Stimulated activated CD4-positive, alpha-beta T cell treated with anti-CD3 and anti-CD28 coated beads, Interleukin-4, amount 100 ng/mL, for 1 hour (primary cell): ENCODE results near the gene MICB.

Experiments used
- DNase-seq: peaks from one replicate; pipeline ENCODE4 v3.0.0-alpha.2; 2020

Gene MICB

DNA sequence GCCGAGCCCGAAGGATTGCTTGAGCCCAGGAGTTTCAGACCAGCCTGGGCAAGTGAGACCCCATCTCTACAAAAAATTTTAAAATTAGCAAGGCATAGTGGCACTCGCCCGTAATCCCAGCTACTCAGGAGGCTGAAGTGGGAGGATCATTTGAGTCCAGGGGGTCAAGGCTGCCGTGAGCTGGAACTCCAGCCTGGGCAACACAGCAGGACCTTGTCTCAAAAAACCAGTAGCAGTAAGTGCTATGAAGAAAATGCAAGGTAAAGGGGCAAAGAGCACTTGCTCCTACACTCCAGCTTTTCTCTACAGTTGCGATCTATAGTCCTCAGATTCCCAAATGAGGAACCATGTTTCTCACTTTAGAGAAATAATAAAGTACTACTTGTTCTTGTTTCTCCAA is 45.7 kb downstream of the MICB start:
- DNase-seq: no peak

DNA sequence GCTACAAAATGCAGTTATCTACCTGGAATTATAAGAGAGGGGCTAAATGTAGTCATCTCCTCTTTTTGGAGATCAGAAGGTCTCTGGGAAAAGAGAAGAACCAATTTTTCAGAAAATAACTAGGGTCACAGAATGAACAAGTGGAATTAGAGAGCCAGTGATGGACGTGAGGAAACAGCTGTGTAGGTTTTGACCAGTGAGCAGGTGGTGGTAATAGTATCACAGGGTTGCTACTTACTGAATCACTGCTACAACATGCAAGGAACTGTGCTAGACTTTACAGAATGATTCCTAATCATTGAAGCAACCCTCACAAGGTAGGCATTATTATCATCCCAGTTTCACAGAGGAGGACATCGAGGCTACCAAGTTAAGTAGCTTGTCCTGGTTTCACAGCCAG is 46.7 kb downstream of the MICB start:
- no peak for DNase-seq

DNA sequence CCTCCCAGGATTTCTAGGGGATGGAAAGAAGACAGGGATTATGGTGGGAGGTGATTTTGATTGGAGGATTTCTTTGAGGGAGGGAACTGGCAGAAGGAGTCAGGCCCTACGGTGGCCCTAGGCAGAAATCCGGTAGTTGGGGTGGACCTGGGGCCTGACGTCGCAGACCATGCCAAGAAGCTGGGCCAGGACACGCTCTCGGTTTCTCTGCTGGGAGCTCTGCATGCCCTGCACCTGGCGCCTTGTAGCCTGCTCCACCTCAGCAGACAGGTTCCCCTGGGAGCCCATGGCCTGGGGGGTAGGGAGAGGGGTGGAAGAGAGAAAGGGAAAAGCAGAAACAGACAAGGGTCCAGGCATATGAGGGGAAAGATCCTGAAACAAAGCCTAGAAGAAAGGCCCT is 47.3 kb downstream of the MICB start:
- no peak for DNase-seq

DNA sequence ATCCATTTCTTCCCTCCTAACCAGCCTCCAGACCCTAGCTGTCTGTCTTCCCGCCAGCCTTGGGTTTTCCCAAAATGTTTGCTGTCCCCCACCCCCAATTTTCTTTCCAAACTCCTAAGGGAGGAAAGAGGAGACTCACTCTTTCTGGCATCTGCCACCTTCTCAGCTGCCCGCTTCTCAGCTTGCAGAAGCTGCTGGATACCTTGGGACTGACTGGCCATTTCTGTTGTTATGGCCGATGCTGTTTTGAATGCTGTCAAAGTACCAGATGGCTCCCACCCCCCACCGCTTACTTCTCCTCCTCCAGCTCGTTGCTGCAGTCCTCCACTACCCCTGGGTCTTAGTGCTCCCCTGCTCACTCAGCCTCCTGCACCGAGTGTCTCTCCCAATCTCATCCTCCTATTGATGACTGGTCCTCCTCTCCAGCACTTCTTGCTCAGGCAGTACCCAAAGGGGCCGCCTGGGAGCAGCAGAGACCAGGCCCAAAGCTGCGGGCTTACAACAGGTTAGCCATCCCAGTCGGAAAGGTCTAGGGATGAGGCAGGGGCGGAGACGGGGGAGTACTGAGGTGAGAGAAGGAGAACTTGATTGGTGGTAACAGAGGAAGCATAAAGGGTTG is 48.5 kb downstream of the MICB start, which contains the start of gene ATP6V1G2:
TSS of gene ATP6V1G2 (minus strand) at position 270 of the 619 bp plus-strand sequence. CDS start at position 221, 49 bp downstream.
- DNase-seq: peak; percentile 87

DNA sequence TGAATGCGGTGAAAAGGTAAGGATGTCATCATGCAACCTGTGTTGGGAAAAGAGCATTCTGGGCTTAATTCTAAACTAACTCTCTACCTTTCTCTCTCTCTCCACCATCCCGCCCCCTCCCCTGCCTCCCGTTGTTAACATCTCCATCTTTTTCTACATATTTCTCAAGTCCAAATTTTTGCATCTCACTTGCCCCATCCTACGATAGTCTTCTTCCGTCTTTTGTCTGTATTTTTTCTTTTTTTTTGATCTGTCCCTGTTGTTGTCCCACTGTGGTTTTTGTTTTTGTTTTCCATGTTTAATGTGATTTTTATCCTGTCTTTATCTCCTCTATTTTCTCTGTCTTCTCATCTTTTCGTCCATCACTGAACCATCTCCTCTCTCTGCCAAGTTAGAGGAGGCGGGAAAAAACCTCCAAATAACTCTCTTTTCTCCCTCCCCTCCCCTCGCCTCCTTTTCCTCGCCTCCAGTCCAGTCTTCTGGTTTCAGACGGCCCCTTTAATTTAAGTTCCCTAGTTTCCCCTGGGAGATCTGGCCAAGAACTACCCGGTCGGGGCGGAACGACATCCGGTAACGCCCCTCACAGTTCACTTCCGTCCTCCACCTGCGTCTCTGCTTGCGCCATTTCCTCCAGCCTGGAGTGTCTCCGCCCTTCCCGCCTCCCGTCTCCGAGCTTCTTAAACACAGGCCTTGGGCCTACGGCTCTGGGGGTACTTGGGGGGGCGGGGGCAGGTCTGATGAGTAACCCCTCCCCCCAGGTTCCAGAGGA is 49.2 kb downstream of the MICB start, which contains the start of gene NFKBIL1:
TSS of gene NFKBIL1 (plus strand) at position 651 of the 769 bp plus-strand sequence. CDS start at position 738, 87 bp downstream.
- DNase-seq: peak; percentile 88

DNA sequence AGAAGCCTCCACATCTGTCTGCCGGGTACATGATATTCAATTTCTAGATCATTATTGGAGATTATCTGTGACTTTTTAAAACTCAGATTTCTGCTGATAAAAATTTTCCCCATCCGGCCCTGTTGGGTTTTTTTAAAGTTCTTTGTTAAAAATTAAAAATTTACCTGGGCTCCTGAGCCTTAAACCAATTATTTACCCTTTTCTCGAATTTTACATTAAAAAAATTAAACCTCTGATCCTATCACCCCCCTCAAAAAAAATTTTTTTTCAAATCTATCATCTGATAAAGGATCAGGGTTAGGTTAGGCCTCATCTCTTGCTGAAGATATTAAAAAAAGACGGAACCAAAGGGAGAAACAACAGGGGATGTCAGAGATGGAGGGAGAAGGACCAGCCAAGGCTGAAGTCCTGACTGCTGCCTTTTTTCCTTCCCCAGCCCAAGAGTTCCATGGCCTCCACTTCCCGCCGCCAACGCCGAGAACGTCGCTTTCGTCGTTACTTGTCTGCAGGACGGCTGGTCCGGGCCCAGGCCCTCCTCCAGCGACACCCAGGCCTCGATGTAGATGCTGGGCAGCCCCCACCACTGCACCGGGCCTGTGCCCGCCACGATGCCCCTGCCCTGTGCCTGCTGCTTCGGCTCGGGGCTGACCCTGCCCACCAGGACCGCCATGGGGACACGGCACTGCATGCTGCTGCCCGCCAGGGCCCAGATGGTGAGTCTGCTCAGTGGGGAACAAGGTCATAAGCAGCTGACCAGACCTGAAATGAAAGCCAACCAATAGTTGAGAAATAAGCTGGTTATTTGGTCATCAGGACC is 50.0 kb downstream of the MICB start:
- DNase-seq: no peak

DNA sequence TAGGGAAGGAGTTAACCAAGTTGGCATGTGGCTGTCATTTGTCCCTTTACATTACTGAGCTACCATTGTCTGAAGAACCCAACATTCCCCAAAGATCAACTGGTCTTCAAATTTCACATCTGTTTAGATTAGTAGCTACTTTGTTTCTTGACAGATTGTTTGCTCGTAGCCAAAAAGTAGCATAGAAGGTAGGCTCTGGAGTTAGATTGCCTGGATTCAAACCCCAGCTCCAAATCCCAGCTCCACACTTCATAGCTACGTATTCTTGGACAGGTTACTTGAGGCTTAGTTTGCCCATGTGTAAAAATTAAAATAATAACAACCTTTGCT is 50.6 kb downstream of the MICB start:
- DNase-seq: no peak

DNA sequence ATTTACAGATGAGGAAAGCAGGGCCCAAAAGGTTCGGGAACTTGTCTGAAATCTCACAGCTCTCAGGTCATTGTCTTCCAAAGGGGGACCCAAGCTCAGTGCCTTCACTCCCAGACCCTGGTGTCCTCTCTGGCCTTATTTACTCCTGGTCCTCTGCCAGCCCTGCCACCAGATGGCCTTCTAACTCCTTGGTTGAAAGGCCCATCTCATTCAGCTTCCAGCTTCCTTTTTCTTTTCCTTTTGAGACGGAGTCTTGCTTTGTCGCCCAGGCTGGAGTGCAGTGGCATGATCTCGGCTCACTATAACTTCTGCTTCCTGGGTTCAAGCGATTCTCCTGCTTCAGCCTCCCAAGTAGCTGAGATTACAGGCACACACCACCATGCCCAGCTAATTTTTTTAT is 53.4 kb downstream of the MICB start:
- DNase-seq: peak; percentile 62

DNA sequence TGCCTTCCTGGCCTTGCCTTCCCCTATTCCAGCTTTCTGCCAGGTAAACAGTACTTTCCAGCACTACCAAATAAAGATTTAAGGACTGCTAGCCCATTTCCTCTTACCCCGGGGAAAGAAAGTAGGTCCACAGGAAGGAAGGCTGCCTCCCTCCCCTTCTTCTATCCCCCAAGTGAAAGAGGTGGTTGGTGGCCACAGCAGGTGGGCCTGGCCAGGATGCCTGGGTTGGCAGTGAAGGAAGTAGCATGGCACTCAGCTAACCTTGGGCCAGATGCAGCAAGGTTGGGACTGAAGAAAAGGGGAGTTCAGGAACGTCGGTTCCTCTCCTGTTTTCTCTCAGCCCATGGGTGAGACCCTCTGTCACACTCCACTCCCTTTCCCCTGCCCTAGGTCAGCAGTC is 58.4 kb downstream of the MICB start:
- DNase-seq: no peak

DNA sequence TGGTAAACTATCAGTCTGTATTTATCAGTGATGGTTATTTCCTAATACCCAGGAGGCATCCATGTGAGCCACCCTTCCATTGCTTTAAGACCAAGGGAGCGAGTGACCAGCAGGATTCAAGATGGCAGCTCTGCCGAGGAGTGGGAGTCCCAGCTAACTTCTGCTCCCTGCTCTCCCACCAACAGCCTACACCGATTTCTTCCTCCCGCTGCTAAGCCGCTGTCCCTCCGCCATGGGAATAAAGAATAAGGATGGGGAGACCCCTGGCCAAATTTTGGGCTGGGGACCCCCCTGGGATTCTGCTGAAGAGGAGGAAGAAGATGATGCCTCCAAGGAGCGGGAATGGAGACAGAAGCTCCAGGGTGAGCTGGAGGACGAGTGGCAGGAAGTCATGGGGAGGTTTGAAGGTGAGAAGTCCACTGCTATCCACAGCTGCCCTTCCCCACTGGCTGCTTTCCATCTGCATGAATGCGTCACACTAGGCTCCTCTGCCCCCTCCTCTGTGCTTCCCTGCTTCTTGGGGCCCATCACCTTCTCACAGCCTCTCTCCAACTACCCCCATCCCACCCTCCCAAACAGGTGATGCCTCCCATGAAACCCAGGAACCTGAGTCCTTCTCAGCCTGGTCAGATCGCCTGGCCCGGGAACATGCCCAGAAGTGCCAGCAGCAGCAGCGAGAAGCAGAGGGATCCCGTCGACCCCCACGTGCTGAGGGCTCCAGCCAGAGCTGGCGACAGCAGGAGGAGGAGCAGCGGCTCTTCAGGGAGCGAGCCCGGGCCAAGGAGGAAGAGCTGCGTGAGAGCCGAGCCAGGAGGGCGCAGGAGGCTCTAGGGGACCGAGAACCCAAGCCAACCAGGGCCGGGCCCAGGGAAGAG is 59.7 kb downstream of the MICB start:
- DNase-seq: no peak

DNA sequence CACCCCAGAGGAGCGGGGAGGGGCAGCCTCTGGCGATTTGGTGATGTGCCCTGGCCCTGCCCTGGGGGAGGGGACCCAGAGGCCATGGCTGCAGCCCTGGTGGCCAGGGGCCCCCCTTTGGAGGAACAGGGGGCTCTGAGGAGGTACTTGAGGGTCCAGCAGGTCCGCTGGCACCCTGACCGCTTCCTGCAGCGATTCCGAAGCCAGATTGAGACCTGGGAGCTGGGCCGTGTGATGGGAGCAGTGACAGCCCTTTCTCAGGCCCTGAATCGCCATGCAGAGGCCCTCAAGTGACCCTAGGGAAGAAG is 60.3 kb downstream of the MICB start:
- DNase-seq: no peak

DNA sequence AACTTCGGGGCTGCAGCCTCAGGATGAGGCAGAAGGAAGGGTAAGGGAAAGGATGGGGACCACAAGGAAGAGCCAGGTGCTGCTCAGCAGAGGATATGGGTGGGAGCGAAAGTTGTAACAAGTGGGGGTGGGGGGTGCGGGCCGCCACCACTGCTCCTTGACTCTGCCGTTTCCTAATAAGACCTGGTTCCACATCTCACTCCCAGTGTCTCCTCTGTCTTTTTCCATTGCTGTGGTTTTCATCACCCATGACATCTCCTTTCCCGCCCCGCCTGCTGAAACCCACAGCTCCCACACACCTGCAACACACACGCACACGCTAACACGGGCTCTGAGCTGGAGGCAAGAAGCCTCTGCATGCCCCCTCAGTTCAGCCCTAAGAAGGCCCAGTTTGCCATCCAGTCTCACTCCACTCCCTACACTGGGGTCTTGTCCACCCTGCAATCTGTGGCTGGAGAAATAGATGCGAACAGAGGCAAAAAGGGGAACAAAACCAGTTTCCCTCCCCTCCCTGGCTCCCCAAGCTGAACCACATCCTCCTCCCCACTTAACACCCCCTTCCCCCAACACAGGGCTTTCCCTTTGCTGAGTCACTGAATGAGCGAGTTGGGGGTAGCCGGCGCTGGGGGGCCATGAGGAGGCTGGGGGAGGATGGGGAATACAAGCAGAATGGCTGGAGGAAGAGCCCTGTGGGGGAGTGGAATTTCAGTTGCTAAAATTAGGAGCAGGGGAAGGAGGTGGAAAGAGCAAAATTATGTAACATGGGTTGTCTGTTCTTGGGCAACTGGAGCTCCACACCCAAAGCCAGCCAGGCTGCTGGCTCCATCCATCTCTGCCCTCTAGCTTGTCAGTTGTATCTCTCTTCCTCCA is 60.9 kb downstream of the MICB start:
- peak; percentile 69 for DNase-seq

DNA sequence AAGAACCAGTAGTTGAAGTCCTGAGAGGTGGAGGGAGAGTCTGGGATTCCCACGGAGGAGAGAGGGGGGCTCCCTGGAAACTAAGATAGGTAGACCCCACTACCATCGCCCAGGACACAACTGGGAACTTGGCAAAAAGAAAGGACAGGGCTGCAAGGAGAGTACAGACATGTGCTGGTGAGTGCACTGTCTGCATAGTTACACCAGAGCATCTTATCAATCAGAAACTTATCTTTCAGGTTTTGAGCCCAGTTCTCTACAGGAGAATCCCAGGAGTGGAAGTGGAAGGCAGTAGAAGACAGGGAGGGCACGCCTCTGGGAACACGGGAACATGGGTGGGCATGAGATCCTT is 61.6 kb downstream of the MICB start:
- DNase-seq: no peak

DNA sequence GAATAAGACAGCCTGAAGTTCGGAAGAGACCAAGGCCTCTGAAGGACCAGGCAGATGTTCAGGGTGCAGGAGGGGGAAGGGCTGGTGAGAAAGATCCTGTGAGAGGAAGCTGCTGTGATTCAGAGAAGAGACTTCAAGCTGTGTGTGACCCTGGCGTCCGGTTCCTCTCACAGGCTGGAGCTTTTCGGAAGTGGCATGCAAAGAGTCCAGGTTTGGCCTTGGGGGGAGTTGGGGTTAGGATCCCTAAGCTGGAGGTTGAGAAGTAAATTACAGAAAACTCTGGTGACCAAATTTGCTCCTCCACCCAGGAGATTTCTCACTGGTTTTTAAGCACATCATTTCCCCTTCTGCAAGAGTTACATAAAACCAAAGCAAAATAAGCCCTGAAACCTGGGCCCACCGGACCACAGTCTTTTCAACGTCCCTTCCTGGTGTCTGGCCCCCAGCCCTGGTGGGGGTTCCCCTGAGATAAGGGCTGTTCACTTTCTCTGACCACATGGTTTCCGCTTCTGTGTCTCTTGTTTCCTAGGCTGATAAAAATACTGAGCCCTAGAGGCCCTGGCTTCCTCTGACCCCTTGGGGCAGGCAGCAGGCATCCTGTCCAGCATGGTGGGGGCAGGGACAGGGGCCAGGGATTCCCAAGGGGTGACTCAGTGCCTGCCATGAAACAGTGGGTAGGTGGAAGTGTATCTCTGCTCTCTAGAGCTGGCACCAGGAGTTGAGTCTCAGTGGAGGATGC is 62.2 kb downstream of the MICB start:
- DNase-seq: no peak

DNA sequence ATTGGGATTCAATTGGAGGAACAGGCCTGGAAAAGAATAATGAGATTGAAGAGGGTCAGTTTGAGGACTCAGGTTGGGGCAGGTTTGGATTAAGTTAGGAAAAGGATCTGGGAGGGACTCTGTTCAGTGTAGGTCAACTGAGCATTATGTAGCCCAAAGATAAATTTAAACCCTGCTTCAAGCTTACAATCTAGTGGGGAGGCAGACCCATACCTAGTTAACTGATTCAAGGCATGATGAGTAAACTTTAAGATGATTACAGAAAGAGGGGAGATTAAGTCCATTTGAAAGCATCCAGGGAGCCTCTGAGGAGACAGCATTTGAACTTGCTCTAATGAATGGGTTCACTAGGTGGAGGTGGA is 62.7 kb downstream of the MICB start:
- no peak for DNase-seq
